Measurements from ENCODE around the gene TIGD3. TPM values are rescaled to one million over a fixed set of nuclear protein-coding genes. Genes with fewer than 3 reads are reported as not detected.

TIGD3 gene
- total RNA-seq, 1 donor from 2014 or later, result 0.18 TPM

DNA sequence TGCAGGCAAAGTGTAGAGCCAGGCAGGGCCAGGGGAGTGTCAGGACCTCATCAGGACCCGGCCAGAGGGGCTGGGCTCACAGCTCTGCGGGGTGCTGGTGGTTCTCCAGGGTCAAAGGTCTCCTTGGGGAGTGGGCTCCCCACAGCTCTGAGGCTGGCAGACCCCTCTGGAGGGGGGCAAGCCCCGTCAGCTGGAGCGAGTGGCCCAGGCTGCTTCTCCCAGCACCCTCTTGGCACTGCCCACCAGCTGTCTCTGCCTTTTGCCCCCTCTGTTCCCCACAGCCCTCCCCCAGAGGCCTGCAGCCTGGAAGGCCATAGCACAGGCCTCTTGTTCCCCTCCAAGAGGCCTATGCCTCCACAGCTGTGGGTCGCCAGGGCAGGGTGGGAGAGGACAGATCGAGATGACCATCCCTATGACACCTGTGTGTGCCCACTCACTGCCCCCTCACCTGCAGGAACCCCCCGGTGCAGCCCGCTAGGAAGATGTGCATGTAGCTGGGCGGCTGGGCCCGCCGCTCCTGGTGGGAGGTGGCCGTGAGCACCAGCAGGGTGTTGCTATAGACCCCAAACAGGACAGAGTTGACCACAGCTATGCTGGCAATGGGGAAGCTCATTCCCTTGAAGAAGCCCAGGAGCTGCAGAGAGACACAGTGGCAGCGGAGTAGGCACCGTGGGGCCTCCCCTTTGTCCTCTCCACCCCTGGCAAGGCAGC, 24.5 kb downstream of the TIGD3 start:
- H3K9me3 ChIP-seq, result no peaks in the 10 kb centered on the region
- intact Hi-C loops (cut with DNase I), result no loop called here
- no peak overlapping the region for H3K27ac ChIP-seq
- ATAC-seq (no peak), DNase-seq (no peak)
- no peaks in the 10 kb centered on the region for H3K27me3 ChIP-seq (ENCODE audit: low read depth)
- no peak overlapping the region for H3K4me3 ChIP-seq
- H3K4me1 ChIP-seq, result peaks cover 39% of the 10 kb centered on the region
- no peaks in the 10 kb centered on the region for H3K36me3 ChIP-seq
- TF ChIP-seq, protein P1, sequence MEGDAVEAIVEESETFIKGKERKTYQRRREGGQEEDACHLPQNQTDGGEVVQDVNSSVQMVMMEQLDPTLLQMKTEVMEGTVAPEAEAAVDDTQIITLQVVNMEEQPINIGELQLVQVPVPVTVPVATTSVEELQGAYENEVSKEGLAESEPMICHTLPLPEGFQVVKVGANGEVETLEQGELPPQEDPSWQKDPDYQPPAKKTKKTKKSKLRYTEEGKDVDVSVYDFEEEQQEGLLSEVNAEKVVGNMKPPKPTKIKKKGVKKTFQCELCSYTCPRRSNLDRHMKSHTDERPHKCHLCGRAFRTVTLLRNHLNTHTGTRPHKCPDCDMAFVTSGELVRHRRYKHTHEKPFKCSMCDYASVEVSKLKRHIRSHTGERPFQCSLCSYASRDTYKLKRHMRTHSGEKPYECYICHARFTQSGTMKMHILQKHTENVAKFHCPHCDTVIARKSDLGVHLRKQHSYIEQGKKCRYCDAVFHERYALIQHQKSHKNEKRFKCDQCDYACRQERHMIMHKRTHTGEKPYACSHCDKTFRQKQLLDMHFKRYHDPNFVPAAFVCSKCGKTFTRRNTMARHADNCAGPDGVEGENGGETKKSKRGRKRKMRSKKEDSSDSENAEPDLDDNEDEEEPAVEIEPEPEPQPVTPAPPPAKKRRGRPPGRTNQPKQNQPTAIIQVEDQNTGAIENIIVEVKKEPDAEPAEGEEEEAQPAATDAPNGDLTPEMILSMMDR (IDR thresholded peaks at IDR 0.05), result no peak

GRCh38 chr11:65379698-65380459, 25.3 kb downstream of the TIGD3 start:
- intact Hi-C loops (cut with DNase I), result no loop called here
- ATAC-seq (no peak), DNase-seq (no peak)
- H3K4me1 ChIP-seq, result peaks cover 47% of the 10 kb centered on the region
- peak overlapping the region; percentile 98 for H3K27ac ChIP-seq
- no peaks in the 10 kb centered on the region for H3K27me3 ChIP-seq (ENCODE audit: low read depth)
- no peaks in the 10 kb centered on the region for H3K36me3 ChIP-seq
- no peak overlapping the region for H3K4me3 ChIP-seq
- no peaks in the 10 kb centered on the region for H3K9me3 ChIP-seq
- TF ChIP-seq, protein P1 (IDR thresholded peaks at IDR 0.05), result no peak

- intact Hi-C loops (cut with DNase I), result no loop called here
These were observed 26.0 kb downstream of the TIGD3 start for GRCh38 chr11:65380460-65381119.

DNA sequence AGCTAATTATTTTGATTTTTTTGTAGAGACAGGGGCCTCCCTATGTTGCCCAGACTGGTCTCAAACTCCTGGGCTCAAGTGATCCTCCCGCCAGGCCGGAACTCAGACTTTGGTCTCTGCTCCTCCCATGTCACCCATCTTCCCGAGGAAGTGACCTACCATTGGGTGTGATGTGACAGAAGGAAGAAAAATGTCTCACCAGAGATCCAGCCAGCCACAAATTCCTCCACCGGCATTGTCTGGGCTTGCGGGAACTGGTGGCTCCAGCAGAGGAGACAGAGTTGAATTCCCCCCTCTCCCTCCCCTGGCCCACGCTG, 27.1 kb downstream of the TIGD3 start:
- intact Hi-C loops (cut with DNase I), result no loop called here
- no peaks in the 10 kb centered on the region for H3K27me3 ChIP-seq (ENCODE audit: low read depth)
- peak; percentile 68 for DNase-seq

More at GRCh38 chr11:65380460-65381119, 26.0 kb downstream of the TIGD3 start:
- H3K4me1 ChIP-seq, result peaks cover 54% of the 10 kb centered on the region
- no peak overlapping the region for H3K4me3 ChIP-seq
- peak overlapping the region; percentile 98 for H3K27ac ChIP-seq
- TF ChIP-seq, protein P1 (IDR thresholded peaks at IDR 0.05), result no peak
- no peak for DNase-seq
- H3K36me3 ChIP-seq, result no peaks in the 10 kb centered on the region
- no peaks in the 10 kb centered on the region for H3K9me3 ChIP-seq
- no peak for ATAC-seq
- no peaks in the 10 kb centered on the region for H3K27me3 ChIP-seq (ENCODE audit: low read depth)

More for the DNA sequence above, 27.1 kb downstream of the TIGD3 start:
- no peaks in the 10 kb centered on the region for H3K36me3 ChIP-seq
- peak overlapping the region; percentile 66 for H3K4me3 ChIP-seq
- ATAC-seq, result peak; percentile 7 to 24
- H3K4me1 ChIP-seq, result peaks cover 60% of the 10 kb centered on the region
- TF ChIP-seq, protein P1 (IDR thresholded peaks at IDR 0.05), result no peak
- H3K27ac ChIP-seq, result peak overlapping the region; percentile 98
- H3K9me3 ChIP-seq, result no peaks in the 10 kb centered on the region
